ENCODE results near the gene MAJIN. TPM values are rescaled to one million over a fixed set of nuclear protein-coding genes. Genes with fewer than 3 reads are reported as not detected.
A peak's percentile ranks its signal among the peaks of the same experiment; 100 is the strongest.

Gene MAJIN
- total RNA-seq, 3 donors from 2014 or later (not counting 1 experiment from before 2014, with no cell fraction given), result not detected

DNA sequence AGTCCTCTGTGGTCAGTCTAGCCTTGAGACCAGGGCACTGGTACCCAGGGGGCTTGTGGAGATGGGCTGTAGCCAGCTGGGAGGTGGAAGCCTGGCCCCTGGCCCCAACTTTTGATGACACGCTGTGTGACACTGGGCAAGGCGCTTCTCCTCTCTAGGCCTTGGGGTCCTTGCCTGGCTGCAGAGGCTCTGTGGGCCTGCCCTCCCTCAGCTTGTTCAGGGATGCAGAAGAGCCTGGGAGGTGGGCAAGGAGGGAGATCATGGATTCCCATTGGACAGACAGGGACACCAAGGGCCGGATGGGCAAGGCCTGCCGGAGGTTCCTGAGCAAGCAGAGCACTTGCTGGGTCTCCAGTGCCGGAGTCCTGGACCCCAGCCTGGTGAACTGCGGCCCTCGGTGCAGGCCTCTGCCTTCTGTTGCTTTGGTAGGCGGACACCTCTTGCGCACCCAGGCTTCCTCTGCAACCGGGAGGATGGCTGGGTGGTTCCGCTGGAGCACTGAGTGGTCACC is 48.7 kb downstream of the MAJIN start:
- over 99% methylated on average over 11 of the region's 11 CpGs for WGBS (ENCODE audit: insufficient coverage)
- H3K9me3 ChIP-seq (ENCODE audit: control insufficient read depth, insufficient read depth, low read length), result no peaks in the 10 kb centered on the region
- TF ChIP-seq, protein P1, sequence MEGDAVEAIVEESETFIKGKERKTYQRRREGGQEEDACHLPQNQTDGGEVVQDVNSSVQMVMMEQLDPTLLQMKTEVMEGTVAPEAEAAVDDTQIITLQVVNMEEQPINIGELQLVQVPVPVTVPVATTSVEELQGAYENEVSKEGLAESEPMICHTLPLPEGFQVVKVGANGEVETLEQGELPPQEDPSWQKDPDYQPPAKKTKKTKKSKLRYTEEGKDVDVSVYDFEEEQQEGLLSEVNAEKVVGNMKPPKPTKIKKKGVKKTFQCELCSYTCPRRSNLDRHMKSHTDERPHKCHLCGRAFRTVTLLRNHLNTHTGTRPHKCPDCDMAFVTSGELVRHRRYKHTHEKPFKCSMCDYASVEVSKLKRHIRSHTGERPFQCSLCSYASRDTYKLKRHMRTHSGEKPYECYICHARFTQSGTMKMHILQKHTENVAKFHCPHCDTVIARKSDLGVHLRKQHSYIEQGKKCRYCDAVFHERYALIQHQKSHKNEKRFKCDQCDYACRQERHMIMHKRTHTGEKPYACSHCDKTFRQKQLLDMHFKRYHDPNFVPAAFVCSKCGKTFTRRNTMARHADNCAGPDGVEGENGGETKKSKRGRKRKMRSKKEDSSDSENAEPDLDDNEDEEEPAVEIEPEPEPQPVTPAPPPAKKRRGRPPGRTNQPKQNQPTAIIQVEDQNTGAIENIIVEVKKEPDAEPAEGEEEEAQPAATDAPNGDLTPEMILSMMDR (IDR thresholded peaks at IDR 0.05), result no peak
- no peak overlapping the region for H3K27ac ChIP-seq (ENCODE audit: low read length)
- intact Hi-C loops (cut with micrococcal nuclease), result no loop called here
- no peaks in the 10 kb centered on the region for H3K36me3 ChIP-seq (ENCODE audit: control insufficient read depth, insufficient read depth, low read length)
- Mint-ChIP-seq H3K27ac (peak overlapping the region in 1 of 2 donors; percentile 99), H3K4me3 (no peak overlapping the region), H3K36me3 (no peaks in the 10 kb centered on the region), H3K9me3 (no peaks in the 10 kb centered on the region), H3K27me3 (ENCODE audit: low read depth in 2 of 2) (no peaks in the 10 kb centered on the region), H3K4me1 (peaks cover 5 to 23% of the 10 kb centered on the region in 2 donors)
- H3K4me3 ChIP-seq (ENCODE audit: low read length), result no peak overlapping the region
- ATAC-seq (no peak), DNase-seq (no peak)
- peaks cover 26% of the 10 kb centered on the region for H3K4me1 ChIP-seq (ENCODE audit: control insufficient read depth, insufficient read depth, low read length)
- H3K27me3 ChIP-seq (ENCODE audit: control insufficient read depth, insufficient read depth, low read length), result no peaks in the 10 kb centered on the region

GRCh38 chr11:64921384-64921783 is 50.5 kb downstream of the MAJIN start:
- no peaks in the 10 kb centered on the region for H3K36me3 Mint-ChIP-seq
- intact Hi-C loops (cut with micrococcal nuclease), result no loop called here
- no peak overlapping the region for H3K27ac ChIP-seq (ENCODE audit: low read length)
- H3K27ac Mint-ChIP-seq, result no peak overlapping the region
- H3K27me3 ChIP-seq (ENCODE audit: control insufficient read depth, insufficient read depth, low read length), result no peaks in the 10 kb centered on the region
- WGBS (ENCODE audit: insufficient coverage), result 95% methylated on average over 2 of the region's 3 CpGs
- H3K27me3 Mint-ChIP-seq (ENCODE audit: low read depth in 2 of 2), result no peaks in the 10 kb centered on the region
- no peaks in the 10 kb centered on the region for H3K9me3 Mint-ChIP-seq
- no peak for ATAC-seq
- peaks cover 40% of the 10 kb centered on the region for H3K4me1 ChIP-seq (ENCODE audit: control insufficient read depth, insufficient read depth, low read length)
- TF ChIP-seq, protein P1 (IDR thresholded peaks at IDR 0.05), result no peak
- H3K4me3 Mint-ChIP-seq, result no peak overlapping the region
- H3K9me3 ChIP-seq (ENCODE audit: control insufficient read depth, insufficient read depth, low read length), result no peaks in the 10 kb centered on the region
- H3K4me1 Mint-ChIP-seq, result peaks cover 14 to 36% of the 10 kb centered on the region in 2 donors
- DNase-seq, result no peak
- H3K4me3 ChIP-seq (ENCODE audit: low read length), result no peak overlapping the region
- H3K36me3 ChIP-seq (ENCODE audit: control insufficient read depth, insufficient read depth, low read length), result no peaks in the 10 kb centered on the region

DNA sequence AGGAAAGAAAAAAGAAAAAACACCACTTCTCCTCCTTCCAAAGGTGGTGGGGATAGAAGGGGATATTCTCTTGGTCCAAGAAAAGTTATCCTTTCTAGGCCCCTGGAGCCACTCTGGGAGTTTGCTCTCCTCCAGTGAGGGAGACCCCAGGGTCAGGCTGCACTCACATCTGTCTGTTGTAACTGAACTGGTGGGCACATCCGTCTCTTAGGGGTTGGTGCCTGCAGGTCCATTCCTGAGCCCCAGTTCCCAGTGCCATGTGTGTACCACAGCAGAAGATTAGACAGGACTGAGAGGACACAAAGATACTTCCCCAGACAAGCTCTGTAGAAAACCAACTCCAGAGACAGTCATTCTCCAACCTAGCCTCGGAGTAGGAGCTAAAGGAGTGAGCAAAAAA is 51.8 kb downstream of the MAJIN start:
- H3K4me3 ChIP-seq (ENCODE audit: low read length), result no peak overlapping the region
- 94% methylated on average over 2 of the region's 2 CpGs for WGBS (ENCODE audit: insufficient coverage)
- no peak overlapping the region for H3K27ac ChIP-seq (ENCODE audit: low read length)
- no peak for DNase-seq
- no peak for ATAC-seq
- H3K36me3 ChIP-seq (ENCODE audit: control insufficient read depth, insufficient read depth, low read length), result no peaks in the 10 kb centered on the region
- Mint-ChIP-seq H3K36me3 (no peaks in the 10 kb centered on the region), H3K27me3 (ENCODE audit: low read depth in 2 of 2) (no peaks in the 10 kb centered on the region), H3K27ac (no peak overlapping the region), H3K4me3 (no peak overlapping the region), H3K9me3 (no peaks in the 10 kb centered on the region), H3K4me1 (peaks cover 20 to 36% of the 10 kb centered on the region in 2 donors)
- peaks cover 44% of the 10 kb centered on the region for H3K4me1 ChIP-seq (ENCODE audit: control insufficient read depth, insufficient read depth, low read length)
- H3K27me3 ChIP-seq (ENCODE audit: control insufficient read depth, insufficient read depth, low read length), result no peaks in the 10 kb centered on the region
- TF ChIP-seq, protein P1 (IDR thresholded peaks at IDR 0.05), result no peak
- intact Hi-C loops (cut with micrococcal nuclease), result no loop called here
- no peaks in the 10 kb centered on the region for H3K9me3 ChIP-seq (ENCODE audit: control insufficient read depth, insufficient read depth, low read length)

GRCh38 chr11:64919627-64920026 is 52.3 kb downstream of the MAJIN start:
- no peak for ATAC-seq
- intact Hi-C loops (cut with micrococcal nuclease), result loop anchor here (5.0 kb wide), 2 partner anchors 108 to 203 kb away; partner anchors contain the start of genes FAU, MRPL49 and SNX15
- no peaks in the 10 kb centered on the region for H3K27me3 Mint-ChIP-seq (ENCODE audit: low read depth in 2 of 2)
- no peak for DNase-seq
- H3K27ac Mint-ChIP-seq, result no peak overlapping the region
- no peak overlapping the region for H3K27ac ChIP-seq (ENCODE audit: low read length)
- TF ChIP-seq, protein P1 (IDR thresholded peaks at IDR 0.05), result no peak
- no peak overlapping the region for H3K4me3 Mint-ChIP-seq
- H3K4me1 Mint-ChIP-seq, result peaks cover 20 to 31% of the 10 kb centered on the region in 2 donors
- WGBS (ENCODE audit: insufficient coverage), result 94% methylated on average over 5 of the region's 8 CpGs
- no peaks in the 10 kb centered on the region for H3K9me3 ChIP-seq (ENCODE audit: control insufficient read depth, insufficient read depth, low read length)
- no peaks in the 10 kb centered on the region for H3K9me3 Mint-ChIP-seq
- H3K4me1 ChIP-seq (ENCODE audit: control insufficient read depth, insufficient read depth, low read length), result peaks cover 43% of the 10 kb centered on the region
- no peaks in the 10 kb centered on the region for H3K27me3 ChIP-seq (ENCODE audit: control insufficient read depth, insufficient read depth, low read length)
- H3K36me3 ChIP-seq (ENCODE audit: control insufficient read depth, insufficient read depth, low read length), result no peaks in the 10 kb centered on the region
- no peaks in the 10 kb centered on the region for H3K36me3 Mint-ChIP-seq
- H3K4me3 ChIP-seq (ENCODE audit: low read length), result no peak overlapping the region
